ENCODE measurements around the gene PPIF.

Gene PPIF

DNA sequence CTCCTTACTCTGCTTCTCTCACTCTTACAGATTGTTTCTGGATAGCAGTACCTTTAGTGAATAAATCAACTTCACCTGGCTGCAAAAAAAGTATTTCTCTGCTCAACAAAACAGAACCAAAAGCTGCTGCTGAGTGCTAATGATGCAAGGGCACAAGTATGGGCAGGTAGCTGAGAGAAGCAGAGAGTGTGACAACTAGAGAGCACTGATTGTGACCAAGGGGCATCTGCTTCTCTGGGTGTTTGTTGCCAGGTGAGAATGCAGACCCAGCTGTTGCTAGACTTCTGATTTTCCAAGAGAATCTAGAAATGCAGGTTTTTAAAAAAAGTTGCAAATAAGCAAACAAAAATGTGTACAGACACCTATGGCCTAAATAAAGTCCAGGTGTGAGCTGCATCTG, 25.3 kb upstream of the PPIF start:
- Histone ChIP-seq H3K4me1 (ENCODE audit: control insufficient read depth in 2 of 2, insufficient read depth in 2 of 2, low read length in 2 of 2) (peaks cover 22% of the 10 kb centered on the region in 2 donors), H3K4me3 (ENCODE audit: low read length in 2 of 2) (no peak overlapping the region), H3K27me3 (ENCODE audit: control insufficient read depth in 2 of 2, insufficient read depth in 2 of 2, low read length in 2 of 2) (no peaks in the 10 kb centered on the region), H3K9me3 (ENCODE audit: control insufficient read depth in 2 of 2, low read length in 2 of 2) (no peaks in the 10 kb centered on the region), H3K9ac (ENCODE audit: low read depth in 1 of 2, low read length in 2 of 2) (no peak overlapping the region), H3K27ac (ENCODE audit: low read depth in 2 of 2, low read length in 2 of 2) (no peak overlapping the region), H3K36me3 (ENCODE audit: control insufficient read depth in 2 of 2, insufficient read depth in 2 of 2, low read length in 2 of 2) (no peaks in the 10 kb centered on the region)

DNA sequence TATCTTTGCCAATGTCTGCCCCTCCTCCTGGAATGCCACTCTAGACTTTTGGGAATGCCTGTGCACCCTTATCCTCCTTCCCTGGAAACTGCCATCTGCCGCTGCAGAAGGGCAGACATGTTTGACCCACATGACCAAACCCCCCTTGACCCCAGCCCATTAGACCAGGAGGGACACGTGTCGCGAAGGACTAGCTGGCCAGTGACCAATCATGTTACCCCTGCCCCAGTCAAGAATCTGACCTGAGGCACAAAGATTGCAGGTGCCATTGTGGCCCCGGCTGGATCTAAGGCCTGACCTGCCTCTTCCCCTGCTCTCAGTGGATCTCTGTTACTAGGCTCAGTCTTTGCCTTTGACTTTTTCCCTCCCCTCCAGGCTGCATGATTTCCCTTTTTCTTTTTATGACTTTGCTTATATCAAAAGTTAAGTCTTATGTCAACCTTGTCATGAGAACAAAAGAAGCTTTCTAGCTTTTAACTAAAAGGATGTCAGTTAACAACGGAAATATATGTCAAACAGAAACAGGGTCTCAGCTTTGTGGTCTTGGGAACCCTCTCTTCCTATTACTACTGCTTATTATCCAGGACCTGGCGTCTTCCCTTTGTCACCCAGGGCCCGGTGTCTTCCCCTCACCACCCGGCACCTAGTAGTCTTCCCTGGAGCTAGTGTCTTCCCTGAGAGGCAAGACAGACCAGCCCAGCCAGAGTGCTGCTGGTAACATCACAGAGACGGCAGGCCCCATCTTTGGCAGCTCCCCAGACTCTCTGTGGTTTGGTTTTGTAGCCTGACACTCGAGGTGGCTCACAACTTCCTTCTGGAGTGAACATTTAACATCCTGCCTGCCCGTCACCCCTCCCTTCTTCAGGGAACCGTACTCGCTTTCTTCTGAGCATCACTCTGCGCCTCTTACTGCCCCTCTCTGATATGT, 24.4 kb upstream of the PPIF start:
- Histone ChIP-seq H3K9me3 (ENCODE audit: control insufficient read depth in 2 of 2, low read length in 2 of 2) (no peaks in the 10 kb centered on the region), H3K4me1 (ENCODE audit: control insufficient read depth in 2 of 2, insufficient read depth in 2 of 2, low read length in 2 of 2) (peaks cover 16 to 17% of the 10 kb centered on the region in 2 donors), H3K36me3 (ENCODE audit: control insufficient read depth in 2 of 2, insufficient read depth in 2 of 2, low read length in 2 of 2) (no peaks in the 10 kb centered on the region), H3K9ac (ENCODE audit: low read depth in 1 of 2, low read length in 2 of 2) (no peak overlapping the region), H3K27me3 (ENCODE audit: control insufficient read depth in 2 of 2, insufficient read depth in 2 of 2, low read length in 2 of 2) (no peaks in the 10 kb centered on the region), H3K4me3 (ENCODE audit: low read length in 2 of 2) (no peak overlapping the region), H3K27ac (ENCODE audit: low read depth in 2 of 2, low read length in 2 of 2) (peak overlapping the region in 1 of 2 donors; percentile 32)

DNA sequence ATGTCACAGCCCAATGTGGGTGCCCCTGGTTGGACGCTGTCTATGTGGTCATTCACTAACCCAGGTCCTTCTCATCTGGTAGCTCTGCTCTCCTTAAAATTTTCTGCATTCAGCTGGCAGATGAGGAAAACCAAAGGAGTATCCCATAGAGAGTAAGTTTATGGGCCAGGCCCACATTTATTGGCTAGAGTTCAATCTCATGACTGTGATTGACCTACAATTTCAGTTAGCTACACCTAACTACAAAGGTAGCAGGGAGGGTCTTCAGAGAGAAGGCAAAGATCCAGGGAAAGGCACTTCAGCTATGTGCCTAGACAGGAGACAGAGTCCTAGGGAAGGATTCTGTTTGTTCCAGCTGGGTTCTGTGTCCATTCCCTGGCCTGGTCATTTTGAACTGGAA, 23.7 kb upstream of the PPIF start:
- Histone ChIP-seq H3K4me1 (ENCODE audit: control insufficient read depth in 2 of 2, insufficient read depth in 2 of 2, low read length in 2 of 2) (peaks cover 13 to 16% of the 10 kb centered on the region in 2 donors), H3K27ac (ENCODE audit: low read depth in 2 of 2, low read length in 2 of 2) (peak overlapping the region in 1 of 2 donors; percentile 1), H3K9ac (ENCODE audit: low read depth in 1 of 2, low read length in 2 of 2) (no peak overlapping the region), H3K27me3 (ENCODE audit: control insufficient read depth in 2 of 2, insufficient read depth in 2 of 2, low read length in 2 of 2) (no peaks in the 10 kb centered on the region), H3K9me3 (ENCODE audit: control insufficient read depth in 2 of 2, low read length in 2 of 2) (no peaks in the 10 kb centered on the region), H3K36me3 (ENCODE audit: control insufficient read depth in 2 of 2, insufficient read depth in 2 of 2, low read length in 2 of 2) (no peaks in the 10 kb centered on the region), H3K4me3 (ENCODE audit: low read length in 2 of 2) (no peak overlapping the region)

DNA sequence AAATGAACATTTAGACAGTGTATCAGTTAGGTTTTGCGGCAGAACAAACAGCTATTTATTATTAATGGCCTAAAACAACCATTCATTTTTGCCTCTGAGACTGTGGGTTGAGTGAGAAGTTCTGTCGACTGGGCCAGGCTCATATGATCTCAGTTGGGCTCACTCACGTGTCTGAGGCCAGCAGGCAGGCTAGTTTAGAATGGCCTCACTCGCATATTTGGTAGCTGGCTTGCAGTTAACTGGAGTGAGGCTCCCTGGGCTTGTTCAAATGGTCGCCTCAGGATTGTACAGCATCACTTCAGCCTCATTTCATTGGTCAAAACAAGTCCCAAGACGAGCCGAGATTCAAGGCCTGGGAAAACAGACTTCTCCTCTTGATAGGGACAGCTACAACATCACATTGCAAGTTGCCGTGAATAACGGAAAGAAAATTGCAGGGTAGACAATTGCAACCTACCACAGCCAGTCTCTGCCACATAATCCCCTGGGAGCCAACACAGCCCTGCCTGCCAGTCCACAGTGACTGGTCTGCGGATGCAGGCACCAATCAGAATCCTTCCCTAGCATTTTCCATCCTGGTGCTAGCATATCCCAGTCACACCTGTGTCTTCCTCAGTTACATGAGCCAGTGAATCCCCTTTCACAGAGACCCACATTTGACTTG, 23.1 kb upstream of the PPIF start:
- no peaks in the 10 kb centered on the region for H3K9me3 ChIP-seq (ENCODE audit: control insufficient read depth in 2 of 2, low read length in 2 of 2)
- peaks cover 13 to 16% of the 10 kb centered on the region in 2 donors for H3K4me1 ChIP-seq (ENCODE audit: control insufficient read depth in 2 of 2, insufficient read depth in 2 of 2, low read length in 2 of 2)
- H3K9ac ChIP-seq (ENCODE audit: low read depth in 1 of 2, low read length in 2 of 2), result no peak overlapping the region
- H3K27me3 ChIP-seq (ENCODE audit: control insufficient read depth in 2 of 2, insufficient read depth in 2 of 2, low read length in 2 of 2), result no peaks in the 10 kb centered on the region
- no peak overlapping the region for H3K4me3 ChIP-seq (ENCODE audit: low read length in 2 of 2)
- no peaks in the 10 kb centered on the region for H3K36me3 ChIP-seq (ENCODE audit: control insufficient read depth in 2 of 2, insufficient read depth in 2 of 2, low read length in 2 of 2)
- H3K27ac ChIP-seq (ENCODE audit: low read depth in 2 of 2, low read length in 2 of 2), result no peak overlapping the region

DNA sequence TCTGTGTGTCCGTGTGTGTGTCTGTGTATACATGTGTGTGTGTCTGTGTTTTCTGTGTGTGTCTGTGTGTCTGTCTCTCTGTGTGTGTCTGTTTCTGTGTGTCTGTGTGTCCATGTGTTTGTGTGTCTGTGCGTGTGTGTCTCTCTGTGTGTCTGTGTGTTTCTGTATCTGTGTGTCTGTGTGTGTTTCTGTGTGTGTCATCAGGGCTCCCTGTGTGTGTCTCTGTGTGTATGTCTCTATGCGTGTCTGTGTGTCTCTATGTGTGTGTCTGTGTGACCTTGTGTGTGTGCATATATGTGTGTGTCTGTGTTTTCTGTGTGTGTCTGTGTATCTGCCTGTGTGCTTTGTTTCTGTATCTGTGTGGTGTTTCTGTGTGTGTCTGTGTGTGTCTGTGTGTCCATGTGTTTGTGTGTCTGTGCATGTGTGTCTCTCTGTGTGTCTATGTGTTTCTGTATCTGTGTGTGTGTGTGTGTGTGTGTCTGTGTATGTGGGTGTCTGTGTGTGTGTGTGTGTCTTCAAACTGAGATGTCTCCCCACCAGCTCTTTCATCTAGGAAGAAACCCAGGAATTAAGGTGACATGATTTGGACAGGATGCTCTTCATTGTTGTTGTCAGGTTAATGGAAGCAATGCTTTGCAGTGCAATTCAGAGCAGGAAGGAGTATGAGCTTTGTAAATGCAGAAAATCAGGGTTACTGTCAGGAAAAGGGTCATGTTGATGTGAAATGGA, 20.7 kb upstream of the PPIF start:
- H3K27me3 ChIP-seq (ENCODE audit: control insufficient read depth in 2 of 2, insufficient read depth in 2 of 2, low read length in 2 of 2), result no peaks in the 10 kb centered on the region
- no peaks in the 10 kb centered on the region for H3K36me3 ChIP-seq (ENCODE audit: control insufficient read depth in 2 of 2, insufficient read depth in 2 of 2, low read length in 2 of 2)
- H3K4me3 ChIP-seq (ENCODE audit: low read length in 2 of 2), result no peak overlapping the region
- no peak overlapping the region for H3K27ac ChIP-seq (ENCODE audit: low read depth in 2 of 2, low read length in 2 of 2)
- no peaks in the 10 kb centered on the region for H3K9me3 ChIP-seq (ENCODE audit: control insufficient read depth in 2 of 2, low read length in 2 of 2)
- H3K9ac ChIP-seq (ENCODE audit: low read depth in 1 of 2, low read length in 2 of 2), result no peak overlapping the region
- H3K4me1 ChIP-seq (ENCODE audit: control insufficient read depth in 2 of 2, insufficient read depth in 2 of 2, low read length in 2 of 2), result peaks cover 16 to 20% of the 10 kb centered on the region in 2 donors

DNA sequence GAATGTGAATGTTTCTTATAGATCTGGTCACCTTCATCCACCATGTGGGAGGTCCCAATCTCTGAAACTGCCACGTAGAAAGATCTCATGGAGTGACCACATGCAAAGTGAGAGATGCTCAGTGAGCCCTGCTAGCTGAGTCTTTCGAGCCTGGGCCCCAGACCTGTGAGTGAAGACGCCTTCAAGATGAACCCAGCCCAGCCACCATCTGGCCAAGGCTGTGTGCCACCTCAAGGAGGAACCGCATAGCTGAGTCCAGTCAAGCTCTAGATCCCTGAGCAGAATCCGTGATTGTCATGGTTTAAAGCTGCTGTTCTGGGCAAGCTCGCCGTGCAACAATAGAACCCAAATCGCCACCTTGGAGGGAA, 20.2 kb upstream of the PPIF start:
- Histone ChIP-seq H3K27me3 (ENCODE audit: control insufficient read depth in 2 of 2, insufficient read depth in 2 of 2, low read length in 2 of 2) (no peaks in the 10 kb centered on the region), H3K9me3 (ENCODE audit: control insufficient read depth in 2 of 2, low read length in 2 of 2) (no peaks in the 10 kb centered on the region)

DNA sequence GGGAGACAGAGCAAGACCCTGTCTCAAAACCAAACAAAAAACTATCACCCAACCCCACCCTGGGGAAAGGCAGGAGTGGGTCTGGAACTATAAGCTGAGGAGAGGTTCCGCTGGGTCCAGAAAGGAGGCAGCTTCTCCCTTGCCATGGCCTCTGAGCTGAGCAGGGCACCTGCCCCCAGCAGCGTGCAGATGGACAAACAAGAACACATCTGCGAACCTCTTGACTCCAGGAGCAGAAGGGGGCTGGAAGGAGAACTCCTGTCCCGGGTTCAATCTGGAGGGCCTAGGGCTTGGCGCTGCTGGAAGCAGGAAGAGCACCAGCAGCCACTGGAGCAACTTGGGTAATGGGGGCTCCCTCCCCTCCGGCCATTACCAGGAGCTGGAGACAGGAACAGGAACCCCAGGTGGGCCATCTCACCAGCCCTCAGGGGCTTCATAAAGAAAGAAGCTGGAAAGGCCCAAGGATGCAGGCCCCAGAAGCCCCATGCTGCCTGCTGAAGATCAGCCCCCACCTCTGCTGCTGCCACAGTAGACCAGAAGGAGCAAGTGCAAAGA, 19.0 kb upstream of the PPIF start:
- Histone ChIP-seq H3K27me3 (ENCODE audit: control insufficient read depth in 2 of 2, insufficient read depth in 2 of 2, low read length in 2 of 2) (no peaks in the 10 kb centered on the region), H3K36me3 (ENCODE audit: control insufficient read depth in 2 of 2, insufficient read depth in 2 of 2, low read length in 2 of 2) (no peaks in the 10 kb centered on the region), H3K9me3 (ENCODE audit: control insufficient read depth in 2 of 2, low read length in 2 of 2) (no peaks in the 10 kb centered on the region), H3K4me3 (ENCODE audit: low read length in 2 of 2) (no peak overlapping the region), H3K9ac (ENCODE audit: low read depth in 1 of 2, low read length in 2 of 2) (no peak overlapping the region), H3K27ac (ENCODE audit: low read depth in 2 of 2, low read length in 2 of 2) (no peak overlapping the region), H3K4me1 (ENCODE audit: control insufficient read depth in 2 of 2, insufficient read depth in 2 of 2, low read length in 2 of 2) (peaks cover 9 to 10% of the 10 kb centered on the region in 2 donors)

More for the DNA sequence above, 20.2 kb upstream of the PPIF start:
- no peak overlapping the region for H3K27ac ChIP-seq (ENCODE audit: low read depth in 2 of 2, low read length in 2 of 2)
- no peaks in the 10 kb centered on the region for H3K36me3 ChIP-seq (ENCODE audit: control insufficient read depth in 2 of 2, insufficient read depth in 2 of 2, low read length in 2 of 2)
- H3K4me3 ChIP-seq (ENCODE audit: low read length in 2 of 2), result no peak overlapping the region
- no peak overlapping the region for H3K9ac ChIP-seq (ENCODE audit: low read depth in 1 of 2, low read length in 2 of 2)
- peaks cover 18 to 20% of the 10 kb centered on the region in 2 donors for H3K4me1 ChIP-seq (ENCODE audit: control insufficient read depth in 2 of 2, insufficient read depth in 2 of 2, low read length in 2 of 2)

DNA sequence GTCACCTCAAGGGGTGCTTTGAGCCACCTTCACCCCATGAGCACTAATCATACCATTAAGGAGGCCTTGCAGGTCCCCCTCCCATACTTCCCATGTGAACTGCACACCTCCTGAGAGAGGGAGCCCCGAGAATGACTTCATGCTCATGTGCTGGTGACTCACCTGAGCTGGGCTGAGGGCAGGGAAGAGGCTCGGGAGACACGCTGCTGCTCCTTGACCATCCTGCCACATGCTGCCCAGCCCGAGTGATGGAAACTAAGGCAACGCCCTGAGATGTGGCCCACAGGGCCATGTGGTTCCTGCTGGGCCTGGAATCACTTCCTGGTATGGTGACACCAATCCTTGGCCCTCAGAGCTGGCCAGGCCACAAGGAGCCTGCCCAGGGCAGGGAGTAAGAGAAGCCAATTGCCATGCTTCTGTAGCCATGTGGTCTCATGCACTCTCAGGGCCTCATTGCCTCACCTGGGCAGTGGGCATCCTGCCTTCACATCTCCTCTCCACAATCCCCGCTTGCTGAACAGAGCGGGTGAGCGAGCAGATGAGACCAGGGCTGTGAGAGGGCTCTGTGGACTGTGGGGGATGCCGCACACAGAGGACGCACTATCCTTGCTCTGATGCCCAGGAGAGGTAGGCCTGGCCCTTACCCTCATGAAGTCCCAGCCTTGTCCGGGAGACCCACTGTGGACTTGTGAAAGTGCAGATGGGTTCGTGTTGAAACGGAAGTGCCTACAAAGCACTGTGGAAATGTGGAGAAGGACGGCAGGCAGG, 18.3 kb upstream of the PPIF start:
- H3K36me3 ChIP-seq (ENCODE audit: control insufficient read depth in 2 of 2, insufficient read depth in 2 of 2, low read length in 2 of 2), result no peaks in the 10 kb centered on the region
- no peaks in the 10 kb centered on the region for H3K9me3 ChIP-seq (ENCODE audit: control insufficient read depth in 2 of 2, low read length in 2 of 2)
- H3K4me1 ChIP-seq (ENCODE audit: control insufficient read depth in 2 of 2, insufficient read depth in 2 of 2, low read length in 2 of 2), result peaks cover 4% of the 10 kb centered on the region in 2 donors
- H3K27me3 ChIP-seq (ENCODE audit: control insufficient read depth in 2 of 2, insufficient read depth in 2 of 2, low read length in 2 of 2), result no peaks in the 10 kb centered on the region
- no peak overlapping the region for H3K4me3 ChIP-seq (ENCODE audit: low read length in 2 of 2)
- no peak overlapping the region for H3K27ac ChIP-seq (ENCODE audit: low read depth in 2 of 2, low read length in 2 of 2)
- no peak overlapping the region for H3K9ac ChIP-seq (ENCODE audit: low read depth in 1 of 2, low read length in 2 of 2)

DNA sequence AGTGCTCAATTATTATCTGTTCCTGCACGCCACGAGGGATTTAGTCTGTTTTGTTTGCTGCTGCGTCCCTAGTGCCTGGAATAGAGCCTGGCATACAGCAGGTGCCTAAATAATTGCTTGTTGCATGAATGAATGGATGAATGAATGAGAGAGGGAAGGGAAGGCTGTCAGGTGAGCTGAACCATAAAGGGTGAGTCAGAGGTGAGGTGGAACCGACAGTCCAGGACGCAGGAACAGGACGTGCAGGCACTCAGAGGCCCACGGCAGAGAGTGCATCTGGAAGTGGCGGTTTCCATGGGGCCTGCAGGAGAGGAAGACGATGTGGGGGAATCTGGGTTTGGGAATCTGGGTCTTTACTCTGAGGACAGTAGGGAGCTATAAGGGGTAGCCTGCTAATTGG, 17.7 kb upstream of the PPIF start:
- H3K9me3 ChIP-seq (ENCODE audit: control insufficient read depth in 2 of 2, low read length in 2 of 2), result no peaks in the 10 kb centered on the region
- no peak overlapping the region for H3K27ac ChIP-seq (ENCODE audit: low read depth in 2 of 2, low read length in 2 of 2)
- H3K27me3 ChIP-seq (ENCODE audit: control insufficient read depth in 2 of 2, insufficient read depth in 2 of 2, low read length in 2 of 2), result no peaks in the 10 kb centered on the region
- H3K9ac ChIP-seq (ENCODE audit: low read depth in 1 of 2, low read length in 2 of 2), result no peak overlapping the region
- no peak overlapping the region for H3K4me3 ChIP-seq (ENCODE audit: low read length in 2 of 2)
- H3K4me1 ChIP-seq (ENCODE audit: control insufficient read depth in 2 of 2, insufficient read depth in 2 of 2, low read length in 2 of 2), result peaks cover 4% of the 10 kb centered on the region in 2 donors
- no peaks in the 10 kb centered on the region for H3K36me3 ChIP-seq (ENCODE audit: control insufficient read depth in 2 of 2, insufficient read depth in 2 of 2, low read length in 2 of 2)

Measured in mucosa of rectum (tissue), 2 donors.